ENCODE data around the gene TAF1C. TPM values are rescaled to one million over a fixed set of nuclear protein-coding genes. Genes with fewer than 3 reads are reported as not detected.
"Not testable (repeated sequence)": the region's sequence is repeated elsewhere in the genome, so short reads cannot be mapped to it uniquely, and the experiment has no call there.

The TAF1C gene
- total RNA-seq, 2 experiments from 2014 or later, result 59.3 to 66.2 TPM

GRCh38 chr16:84205123-84205522, 18.3 kb upstream of the TAF1C start:
- H3K4me1 Mint-ChIP-seq (ENCODE audit: low read depth); H3K4me3 Mint-ChIP-seq; H3K27ac Mint-ChIP-seq; DNase-seq; intact Hi-C loops (cut with micrococcal nuclease); H3K27me3 Mint-ChIP-seq (ENCODE audit: low read depth); H3K9me3 Mint-ChIP-seq; H3K36me3 Mint-ChIP-seq (ENCODE audit: low read depth): not testable (repeated sequence)
- CTCF ChIA-PET, result interaction anchor here (0.6 kb wide), 1 partner anchor 75 kb away, joined by 3 read pairs; no protein-coding TSS in a partner anchor

GRCh38 chr16:84204551-84204950, 17.7 kb upstream of the TAF1C start:
- H3K36me3 Mint-ChIP-seq (ENCODE audit: low read depth); H3K4me3 Mint-ChIP-seq; H3K27me3 Mint-ChIP-seq (ENCODE audit: low read depth); H3K4me1 Mint-ChIP-seq (ENCODE audit: low read depth); H3K27ac Mint-ChIP-seq; DNase-seq; intact Hi-C loops (cut with micrococcal nuclease); H3K9me3 Mint-ChIP-seq: not testable (repeated sequence)
- CTCF ChIA-PET, result interaction anchor here (1.0 kb wide), 2 partner anchors 18 to 29 kb away, joined by 3 to 4 read pairs; partner anchors contain the start of gene TAF1C

GRCh38 chr16:84199861-84200260, 13.0 kb upstream of the TAF1C start:
- intact Hi-C loops (cut with micrococcal nuclease), result no loop called here
- Mint-ChIP-seq H3K4me1 (ENCODE audit: low read depth) (no peaks in the 10 kb centered on the region), H3K27me3 (ENCODE audit: low read depth) (no peaks in the 10 kb centered on the region), H3K27ac (no peak overlapping the region), H3K4me3 (no peak overlapping the region), H3K36me3 (ENCODE audit: low read depth) (no peaks in the 10 kb centered on the region), H3K9me3 (no peaks in the 10 kb centered on the region)
- CTCF ChIA-PET, result no interaction called here
- DNase-seq, result no peak

GRCh38 chr16:84199097-84199496, 12.2 kb upstream of the TAF1C start:
- no peaks in the 10 kb centered on the region for H3K9me3 Mint-ChIP-seq
- CTCF ChIA-PET, result no interaction called here
- H3K4me3 Mint-ChIP-seq, result no peak overlapping the region
- H3K27ac Mint-ChIP-seq, result no peak overlapping the region
- intact Hi-C loops (cut with micrococcal nuclease), result no loop called here
- DNase-seq, result no peak
- no peaks in the 10 kb centered on the region for H3K36me3 Mint-ChIP-seq (ENCODE audit: low read depth)
- no peaks in the 10 kb centered on the region for H3K27me3 Mint-ChIP-seq (ENCODE audit: low read depth)
- H3K4me1 Mint-ChIP-seq (ENCODE audit: low read depth), result peaks cover 6% of the 10 kb centered on the region

- Mint-ChIP-seq H3K27ac (no peak overlapping the region), H3K36me3 (ENCODE audit: low read depth) (no peaks in the 10 kb centered on the region), H3K4me1 (ENCODE audit: low read depth) (peaks cover 13% of the 10 kb centered on the region), H3K9me3 (no peaks in the 10 kb centered on the region), H3K27me3 (ENCODE audit: low read depth) (no peaks in the 10 kb centered on the region), H3K4me3 (no peak overlapping the region)
- DNase-seq, result no peak
- CTCF ChIA-PET, result no interaction called here
- intact Hi-C loops (cut with micrococcal nuclease), result no loop called here
Observed at GRCh38 chr16:84198401-84198800, 11.5 kb upstream of the TAF1C start.

GRCh38 chr16:84197466-84198128, 10.7 kb upstream of the TAF1C start:
- Mint-ChIP-seq H3K27ac (no peak overlapping the region), H3K36me3 (ENCODE audit: low read depth) (no peaks in the 10 kb centered on the region), H3K4me3 (no peak overlapping the region), H3K4me1 (ENCODE audit: low read depth) (peaks cover 17% of the 10 kb centered on the region), H3K27me3 (ENCODE audit: low read depth) (no peaks in the 10 kb centered on the region), H3K9me3 (no peaks in the 10 kb centered on the region)
- no peak for DNase-seq
- CTCF ChIA-PET, result no interaction called here
- intact Hi-C loops (cut with micrococcal nuclease), result no loop called here

- intact Hi-C loops (cut with micrococcal nuclease), result no loop called here
- Mint-ChIP-seq H3K4me1 (ENCODE audit: low read depth) (peaks cover 17% of the 10 kb centered on the region), H3K36me3 (ENCODE audit: low read depth) (no peaks in the 10 kb centered on the region), H3K4me3 (no peak overlapping the region), H3K27ac (no peak overlapping the region), H3K9me3 (no peaks in the 10 kb centered on the region), H3K27me3 (ENCODE audit: low read depth) (no peaks in the 10 kb centered on the region)
- CTCF ChIA-PET, result interaction anchor here (2.0 kb wide), 1 partner anchor 10 kb away, joined by 7 read pairs; the partner anchor contains the start of gene TAF1C
- no peak for DNase-seq
Observed at GRCh38 chr16:84196727-84197394, 10.0 kb upstream of the TAF1C start.

- H3K27me3 Mint-ChIP-seq (ENCODE audit: low read depth), result no peaks in the 10 kb centered on the region
- no peaks in the 10 kb centered on the region for H3K9me3 Mint-ChIP-seq
- no peak for DNase-seq
- H3K27ac Mint-ChIP-seq, result no peak overlapping the region
- H3K4me3 Mint-ChIP-seq, result no peak overlapping the region
- CTCF ChIA-PET, result interaction anchor here (2.0 kb wide), 1 partner anchor 9 kb away, joined by 7 read pairs; the partner anchor contains the start of gene TAF1C
- H3K4me1 Mint-ChIP-seq (ENCODE audit: low read depth), result peaks cover 17% of the 10 kb centered on the region
- no peaks in the 10 kb centered on the region for H3K36me3 Mint-ChIP-seq (ENCODE audit: low read depth)
- intact Hi-C loops (cut with micrococcal nuclease), result no loop called here
Observed at GRCh38 chr16:84196101-84196500, 9.2 kb upstream of the TAF1C start.

- Mint-ChIP-seq H3K27me3 (ENCODE audit: low read depth) (no peaks in the 10 kb centered on the region), H3K27ac (no peak overlapping the region), H3K4me1 (ENCODE audit: low read depth) (peaks cover 17% of the 10 kb centered on the region), H3K9me3 (no peaks in the 10 kb centered on the region), H3K36me3 (ENCODE audit: low read depth) (no peaks in the 10 kb centered on the region), H3K4me3 (no peak overlapping the region)
- CTCF ChIA-PET, result interaction anchor here (0.6 to 2.0 kb wide), 3 partner anchors 8 to 264 kb away, joined by 3 to 7 read pairs (median 3); partner anchors contain the start of gene TAF1C
- no peak for DNase-seq
- intact Hi-C loops (cut with micrococcal nuclease), result loop anchor here (2.0 kb wide), 1 partner anchor 311 kb away; no protein-coding TSS in a partner anchor
Observed at GRCh38 chr16:84195201-84196093, 8.6 kb upstream of the TAF1C start.

- H3K27ac Mint-ChIP-seq, result no peak overlapping the region
Observed at GRCh38 chr16:84194470-84195200, 7.8 kb upstream of the TAF1C start.

GRCh38 chr16:84194018-84194417, 7.2 kb upstream of the TAF1C start:
- Mint-ChIP-seq H3K4me1 (ENCODE audit: low read depth) (peaks cover 17% of the 10 kb centered on the region), H3K36me3 (ENCODE audit: low read depth) (no peaks in the 10 kb centered on the region), H3K27ac (no peak overlapping the region), H3K9me3 (no peaks in the 10 kb centered on the region), H3K27me3 (ENCODE audit: low read depth) (no peaks in the 10 kb centered on the region), H3K4me3 (peak overlapping the region; percentile 54)
- peak; percentile 28 for DNase-seq
- intact Hi-C loops (cut with micrococcal nuclease), result loop anchor here (2.0 kb wide), 1 partner anchor 313 kb away; no protein-coding TSS in a partner anchor
- CTCF ChIA-PET, result interaction anchor here (1.4 kb wide), 1 partner anchor 113 kb away, joined by 3 read pairs; no protein-coding TSS in a partner anchor

More at GRCh38 chr16:84194470-84195200, 7.8 kb upstream of the TAF1C start:
- H3K36me3 Mint-ChIP-seq (ENCODE audit: low read depth), result no peaks in the 10 kb centered on the region
- H3K9me3 Mint-ChIP-seq, result no peaks in the 10 kb centered on the region
- H3K27me3 Mint-ChIP-seq (ENCODE audit: low read depth), result no peaks in the 10 kb centered on the region
- peak; percentile 71 for DNase-seq
- intact Hi-C loops (cut with micrococcal nuclease), result loop anchor here (2.0 kb wide), 1 partner anchor 312 kb away; no protein-coding TSS in a partner anchor
- H3K4me1 Mint-ChIP-seq (ENCODE audit: low read depth), result peaks cover 17% of the 10 kb centered on the region
- CTCF ChIA-PET, result interaction anchor here (1.4 kb wide), 1 partner anchor 113 kb away, joined by 3 read pairs; no protein-coding TSS in a partner anchor
- peak overlapping the region; percentile 54 for H3K4me3 Mint-ChIP-seq

Data from activated naive CD4-positive, alpha-beta T cell treated with anti-CD3 and anti-CD28 coated beads for 36 hours (primary cell).